ENCODE results near the gene C1orf185.

DNA sequence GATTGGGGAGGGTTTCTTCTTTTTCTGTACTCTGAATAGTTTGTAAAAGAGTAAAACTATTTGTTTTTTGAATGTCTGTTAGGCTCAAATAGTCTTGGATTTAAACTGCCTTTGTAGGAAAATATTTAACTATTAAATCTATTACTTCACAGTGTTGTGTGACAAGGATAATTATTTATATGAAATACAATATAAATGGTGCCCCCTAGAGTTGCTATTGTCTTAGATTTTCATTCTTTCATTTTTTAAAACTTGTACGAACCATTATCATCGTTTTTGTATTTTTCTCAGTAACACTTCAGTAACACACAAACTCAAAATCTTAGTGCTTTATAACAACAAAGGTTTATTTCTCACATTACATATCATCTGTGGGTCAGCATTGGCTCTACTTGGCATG lies 37.4 kb downstream of the C1orf185 start:
- TF ChIP-seq, protein P1, sequence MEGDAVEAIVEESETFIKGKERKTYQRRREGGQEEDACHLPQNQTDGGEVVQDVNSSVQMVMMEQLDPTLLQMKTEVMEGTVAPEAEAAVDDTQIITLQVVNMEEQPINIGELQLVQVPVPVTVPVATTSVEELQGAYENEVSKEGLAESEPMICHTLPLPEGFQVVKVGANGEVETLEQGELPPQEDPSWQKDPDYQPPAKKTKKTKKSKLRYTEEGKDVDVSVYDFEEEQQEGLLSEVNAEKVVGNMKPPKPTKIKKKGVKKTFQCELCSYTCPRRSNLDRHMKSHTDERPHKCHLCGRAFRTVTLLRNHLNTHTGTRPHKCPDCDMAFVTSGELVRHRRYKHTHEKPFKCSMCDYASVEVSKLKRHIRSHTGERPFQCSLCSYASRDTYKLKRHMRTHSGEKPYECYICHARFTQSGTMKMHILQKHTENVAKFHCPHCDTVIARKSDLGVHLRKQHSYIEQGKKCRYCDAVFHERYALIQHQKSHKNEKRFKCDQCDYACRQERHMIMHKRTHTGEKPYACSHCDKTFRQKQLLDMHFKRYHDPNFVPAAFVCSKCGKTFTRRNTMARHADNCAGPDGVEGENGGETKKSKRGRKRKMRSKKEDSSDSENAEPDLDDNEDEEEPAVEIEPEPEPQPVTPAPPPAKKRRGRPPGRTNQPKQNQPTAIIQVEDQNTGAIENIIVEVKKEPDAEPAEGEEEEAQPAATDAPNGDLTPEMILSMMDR (IDR thresholded peaks at IDR 0.05): no peak
- TF ChIP-seq POLR2A (IDR thresholded peaks at IDR 0.05): no peak
